Measurements from ENCODE around the gene GNG12.

Gene GNG12

DNA sequence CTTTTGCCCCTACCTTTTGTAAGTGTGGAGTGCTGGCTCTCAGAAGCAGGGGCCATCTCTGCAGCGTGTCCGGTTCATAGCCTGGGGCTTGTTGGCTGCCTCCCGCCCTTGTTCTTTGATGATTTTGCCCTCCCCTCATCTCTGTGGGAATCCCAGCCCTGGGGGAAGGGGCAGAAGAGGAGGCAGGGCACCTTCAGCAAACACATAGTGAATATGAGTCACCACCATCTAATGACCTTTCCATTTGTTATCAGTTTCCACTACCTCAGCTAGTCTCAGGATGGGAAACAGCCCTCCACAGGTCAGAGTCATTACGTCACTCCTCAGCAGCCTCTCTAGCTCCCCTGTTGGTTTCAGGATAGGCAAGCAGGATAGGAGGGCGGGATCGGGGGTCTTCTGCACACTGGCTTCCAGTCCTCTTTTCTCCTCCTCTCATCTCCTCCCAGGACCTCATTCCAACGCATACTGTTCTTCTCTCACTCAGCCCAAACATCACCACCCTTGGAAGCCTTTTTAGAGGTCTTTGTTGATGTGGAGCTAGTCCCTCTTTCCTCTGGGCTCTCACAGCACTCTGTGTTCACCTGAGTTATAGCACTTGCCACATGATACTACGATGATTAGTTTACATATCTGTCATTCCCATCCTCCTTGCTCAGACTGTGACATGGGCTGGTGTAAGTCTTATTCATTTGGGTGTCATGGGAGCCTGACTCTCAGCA, 132.4 kb downstream of the GNG12 start:
- DNase-seq (ENCODE audit: low read depth) = no peak

DNA sequence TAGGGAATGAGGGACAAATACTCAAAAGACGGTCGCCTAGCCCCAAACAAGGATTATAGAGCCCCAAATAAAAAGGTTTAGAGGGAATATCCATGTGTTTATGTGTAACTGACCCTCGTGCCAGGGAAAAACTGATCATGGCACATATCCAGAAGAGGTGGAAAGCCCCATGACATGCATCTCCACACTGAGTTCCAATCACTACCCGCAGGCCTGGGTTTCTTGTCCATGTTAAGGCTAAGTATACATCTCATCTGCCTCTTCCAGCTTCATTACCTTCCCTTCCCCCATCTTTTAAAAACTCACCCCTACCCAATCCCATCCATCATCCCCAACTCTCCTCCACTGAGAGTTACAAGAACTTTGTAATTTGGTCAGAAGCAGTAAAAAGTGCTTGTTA, 133.0 kb downstream of the GNG12 start:
- DNase-seq (ENCODE audit: low read depth) = no peak

DNA sequence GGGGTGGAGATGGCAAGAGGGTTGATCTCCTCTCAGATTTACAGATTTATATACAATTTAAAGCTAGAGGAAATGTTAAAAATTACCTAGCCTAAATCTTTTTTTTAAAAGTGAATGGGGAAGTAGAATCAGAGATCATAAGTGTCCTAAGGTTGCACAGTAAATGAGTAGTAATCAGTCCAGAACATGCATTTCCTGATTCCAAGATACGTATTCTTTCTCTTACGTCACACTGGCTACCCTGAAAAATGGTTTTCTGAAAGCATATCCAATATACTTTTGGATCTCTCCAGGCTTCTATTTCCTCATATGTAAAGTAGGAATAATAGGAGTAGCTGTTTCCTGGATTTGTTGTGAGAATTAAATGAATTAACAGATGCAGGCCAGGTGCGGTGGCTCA, 136.6 kb downstream of the GNG12 start:
- DNase-seq (ENCODE audit: low read depth) = no peak

DNA sequence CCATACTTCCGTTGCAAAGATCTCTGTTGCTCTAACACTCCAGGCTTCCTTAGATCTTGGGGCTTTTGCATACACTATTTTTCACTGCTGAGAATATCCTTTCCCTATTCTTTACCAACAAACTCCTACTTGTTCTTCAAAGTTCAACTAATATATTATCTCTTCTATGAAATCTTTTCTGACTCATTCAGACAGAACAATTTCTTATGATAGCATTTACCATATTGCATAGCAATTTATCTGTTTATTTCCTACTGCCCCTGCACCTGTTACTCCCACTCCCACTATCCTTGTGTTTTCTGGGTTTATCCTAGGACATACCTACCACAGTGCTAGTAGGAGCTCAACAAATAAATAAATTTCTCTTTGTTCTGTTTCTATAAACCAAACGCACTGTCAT, 137.3 kb downstream of the GNG12 start:
- DNase-seq (ENCODE audit: low read depth) = no peak

DNA sequence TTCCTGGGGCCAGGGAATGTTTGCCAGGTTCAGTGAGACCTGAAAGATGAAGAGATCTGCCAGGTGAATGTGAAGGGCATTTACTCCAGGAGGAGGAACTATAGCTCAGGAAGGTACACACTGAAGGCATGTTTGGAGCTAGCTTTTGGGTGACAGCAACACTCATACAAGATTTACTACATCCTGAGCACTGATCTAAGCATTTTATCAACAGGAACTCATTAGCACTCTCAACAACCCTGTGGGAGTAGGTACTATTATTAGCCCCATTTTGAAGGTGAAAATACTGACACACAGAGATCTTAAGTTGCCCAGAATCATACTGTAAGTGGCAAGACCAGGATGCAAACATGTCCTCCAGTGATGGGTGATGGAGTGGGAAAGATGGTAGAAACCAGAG, 141.6 kb downstream of the GNG12 start:
- no peak for DNase-seq (ENCODE audit: low read depth)

DNA sequence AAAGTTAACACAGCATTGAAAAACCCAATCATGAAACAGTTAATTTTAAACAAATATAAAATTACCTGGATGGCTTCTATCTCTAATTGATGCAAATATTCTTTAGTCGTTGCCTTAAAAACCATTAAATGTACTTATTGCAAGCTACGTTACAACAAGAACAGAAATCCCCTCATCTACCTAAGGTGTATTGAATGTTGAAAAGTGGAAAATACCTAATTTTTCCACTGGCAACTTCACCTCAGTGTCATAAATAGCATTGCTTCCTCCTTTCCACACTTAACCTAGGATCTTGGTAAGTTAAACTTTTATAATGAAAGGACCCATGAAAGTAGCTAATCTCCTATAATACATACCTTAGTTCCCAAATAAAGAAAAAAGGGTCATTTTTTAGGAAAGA, 142.9 kb downstream of the GNG12 start:
- no peak for DNase-seq (ENCODE audit: low read depth)

DNA sequence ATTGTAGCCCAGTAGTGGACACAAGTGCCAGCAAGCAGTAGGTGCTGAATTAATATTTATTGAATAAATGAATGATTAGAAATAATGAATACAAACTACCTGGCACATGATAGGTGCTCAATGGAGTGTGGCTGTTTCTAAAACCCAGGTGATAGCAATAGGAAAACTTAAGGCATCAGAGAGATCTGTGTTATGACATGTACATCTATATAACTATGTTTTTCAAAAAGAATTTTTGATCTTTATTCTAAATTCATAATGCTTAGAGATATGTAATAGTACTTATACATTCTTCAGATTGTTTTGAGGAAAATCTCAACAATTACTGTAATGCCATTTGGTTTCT, 143.3 kb downstream of the GNG12 start:
- DNase-seq (ENCODE audit: low read depth) = no peak

DNA sequence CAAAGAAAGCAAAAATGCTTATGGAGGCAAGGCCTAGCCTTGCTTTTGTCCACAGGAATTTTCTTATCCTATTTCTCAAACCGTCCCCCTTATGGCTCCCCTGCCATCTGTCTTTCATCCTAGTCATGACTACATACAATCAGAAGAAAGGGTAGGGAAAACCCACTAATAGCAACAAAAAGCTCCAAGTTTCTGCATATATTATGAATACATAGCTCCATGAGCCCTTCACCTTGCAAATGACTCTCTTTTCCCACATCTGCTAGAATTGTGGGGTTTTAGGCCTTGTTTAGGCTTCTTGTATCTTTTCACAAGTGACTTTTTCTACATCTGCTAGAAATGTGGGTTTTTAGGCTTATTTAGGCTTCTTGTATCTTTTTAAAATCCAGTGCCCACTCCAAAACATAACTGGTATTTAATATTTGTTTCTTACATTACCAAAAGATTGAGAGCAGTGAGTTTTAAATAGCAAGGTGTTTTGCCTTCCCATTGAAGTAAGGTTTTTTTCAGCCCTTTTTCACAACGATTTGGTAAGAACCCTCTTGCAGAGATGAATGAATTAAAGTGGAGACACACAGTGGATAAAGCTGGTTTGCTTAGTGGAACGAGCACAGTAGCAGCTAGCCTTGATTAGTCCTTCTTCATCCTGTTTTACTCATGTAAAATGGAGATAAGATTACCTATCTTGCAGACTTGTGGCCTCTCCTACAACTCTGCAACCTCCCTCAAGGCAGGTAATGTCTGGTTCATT, 143.8 kb downstream of the GNG12 start:
- no peak for DNase-seq (ENCODE audit: low read depth)

DNA sequence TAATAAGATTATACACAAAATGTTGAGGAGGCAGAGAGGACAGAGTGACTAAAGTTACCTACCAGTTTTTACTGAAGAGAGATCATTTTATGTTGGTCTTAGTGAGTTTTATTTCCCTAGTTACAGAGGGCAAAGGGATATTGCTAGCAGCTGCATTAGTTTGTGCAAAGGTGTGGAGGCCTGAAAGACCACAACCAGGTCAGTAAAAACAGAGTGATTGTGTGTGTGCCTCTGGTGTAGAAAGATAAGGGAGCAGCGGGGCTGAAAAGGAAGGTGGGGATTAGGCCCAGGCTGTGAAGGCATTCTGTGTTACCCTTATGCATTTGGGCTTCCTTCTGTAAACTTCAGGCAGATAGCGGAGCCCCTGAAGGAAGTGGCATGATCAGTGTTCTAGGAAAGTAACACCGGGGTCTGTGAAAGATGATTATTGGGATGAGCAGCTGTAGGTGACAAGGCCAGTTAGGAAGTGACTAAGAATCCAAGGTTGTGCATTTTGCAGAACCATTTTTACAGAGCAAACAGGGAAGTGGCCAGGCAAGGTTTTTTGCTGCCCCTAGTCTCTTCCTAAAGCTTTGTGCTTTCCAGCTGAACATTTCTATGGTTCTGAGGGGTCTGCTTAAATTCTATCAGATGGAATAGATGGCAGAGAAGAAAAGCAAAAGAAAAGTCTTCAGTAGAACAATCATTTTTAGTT, 144.6 kb downstream of the GNG12 start:
- DNase-seq (ENCODE audit: low read depth) = no peak

DNA sequence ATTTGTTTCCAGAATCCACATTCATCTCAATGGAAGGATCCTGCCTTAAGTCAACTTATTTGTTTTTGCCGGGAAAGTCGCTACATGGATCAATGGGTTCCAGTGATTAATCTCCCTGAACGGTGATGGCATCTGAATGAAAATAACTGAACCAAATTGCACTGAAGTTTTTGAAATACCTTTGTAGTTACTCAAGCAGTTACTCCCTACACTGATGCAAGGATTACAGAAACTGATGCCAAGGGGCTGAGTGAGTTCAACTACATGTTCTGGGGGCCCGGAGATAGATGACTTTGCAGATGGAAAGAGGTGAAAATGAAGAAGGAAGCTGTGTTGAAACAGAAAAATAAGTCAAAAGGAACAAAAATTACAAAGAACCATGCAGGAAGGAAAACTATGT, 145.6 kb downstream of the GNG12 start:
- DNase-seq (ENCODE audit: low read depth) = no peak

DNA sequence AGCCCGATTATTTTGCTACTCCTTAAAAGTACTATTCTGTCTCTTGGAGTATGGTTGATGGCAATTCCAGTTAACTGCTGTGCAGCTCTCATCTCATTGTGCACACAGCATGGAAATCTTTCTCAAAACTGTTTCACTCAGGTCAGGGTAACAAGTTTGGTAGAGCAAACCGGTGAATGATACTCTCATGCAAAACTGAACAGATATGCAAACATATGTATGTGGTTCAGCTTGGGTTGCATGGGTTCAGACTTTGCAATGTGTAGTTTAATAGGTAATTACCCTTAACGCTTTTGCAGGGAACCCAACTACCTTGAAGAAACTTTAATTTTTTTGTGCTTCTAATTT, 146.1 kb downstream of the GNG12 start:
- DNase-seq (ENCODE audit: low read depth) = no peak

DNA sequence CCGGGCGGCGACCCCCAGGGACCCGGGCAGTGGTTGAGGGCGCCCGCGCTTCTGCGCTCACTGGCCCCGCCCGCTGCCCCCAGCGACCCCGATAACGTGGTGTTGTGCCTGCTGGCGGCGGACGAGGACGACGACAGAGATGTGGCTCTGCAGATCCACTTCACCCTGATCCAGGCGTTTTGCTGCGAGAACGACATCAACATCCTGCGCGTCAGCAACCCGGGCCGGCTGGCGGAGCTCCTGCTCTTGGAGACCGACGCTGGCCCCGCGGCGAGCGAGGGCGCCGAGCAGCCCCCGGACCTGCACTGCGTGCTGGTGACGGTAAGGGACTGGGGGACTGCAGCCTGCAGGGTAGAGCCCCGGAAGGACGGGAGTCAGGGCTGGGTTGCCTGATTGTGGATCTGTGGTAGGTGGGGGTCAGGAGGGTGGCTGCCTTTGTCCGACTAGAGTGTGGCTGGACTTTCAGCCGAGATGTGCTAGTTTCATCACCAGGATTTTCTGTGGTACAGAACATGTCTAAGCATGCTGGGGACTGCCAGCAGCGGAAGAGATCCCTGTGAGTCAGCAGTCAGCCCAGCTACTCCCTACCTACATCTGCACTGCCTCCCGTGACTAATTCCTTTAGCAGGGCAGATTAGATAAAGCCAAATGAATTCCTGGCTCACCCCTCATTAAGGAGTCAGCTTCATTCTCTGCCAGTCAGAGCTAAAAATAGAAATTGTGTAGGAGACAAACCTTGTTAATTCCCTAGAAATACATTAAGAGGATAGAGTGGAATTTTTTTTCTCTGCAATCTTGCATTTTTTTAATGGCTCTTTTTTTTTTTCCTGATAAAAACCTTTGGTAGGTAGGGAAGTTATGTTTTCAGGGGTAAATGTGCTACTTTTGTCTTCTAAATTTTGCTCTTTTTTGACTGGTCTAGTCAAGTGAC, 146.7 kb downstream of the GNG12 start:
- DNase-seq (ENCODE audit: low read depth) = peak; percentile 95

DNA sequence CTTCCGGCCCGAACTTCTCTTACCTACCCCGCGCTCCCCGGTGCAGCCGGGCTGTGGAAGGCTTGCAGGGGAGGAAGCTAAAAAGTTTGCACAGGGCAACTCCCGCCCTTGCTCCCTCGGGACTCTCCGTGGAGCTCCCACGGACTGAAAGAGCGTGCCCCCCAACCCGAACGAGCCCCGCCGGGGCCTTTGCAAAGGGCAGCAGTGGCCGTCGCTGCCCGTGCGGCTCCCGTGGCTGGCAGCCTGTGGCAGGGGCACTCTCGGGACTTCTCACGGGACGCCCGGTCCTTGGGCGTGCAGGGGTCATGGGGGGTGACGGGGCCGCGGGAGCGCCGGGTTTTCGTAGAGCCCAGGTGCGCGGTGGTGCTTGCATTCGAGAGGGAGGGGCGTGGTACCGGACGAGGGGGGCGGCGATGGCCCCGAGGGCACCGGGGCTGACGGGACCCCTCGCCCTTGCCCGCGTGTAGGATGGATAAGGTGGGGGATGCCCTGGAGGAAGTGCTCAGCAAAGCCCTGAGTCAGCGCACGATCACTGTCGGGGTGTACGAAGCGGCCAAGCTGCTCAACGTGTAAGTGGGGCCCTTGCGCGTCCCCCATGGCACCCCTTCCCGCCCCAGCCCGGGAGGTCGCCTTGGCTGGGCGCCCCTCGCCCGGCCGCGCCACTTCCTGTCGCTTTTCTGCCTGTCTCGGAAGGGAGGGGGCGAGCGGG, 147.6 kb downstream of the GNG12 start:
- no peak for DNase-seq (ENCODE audit: low read depth)

DNA sequence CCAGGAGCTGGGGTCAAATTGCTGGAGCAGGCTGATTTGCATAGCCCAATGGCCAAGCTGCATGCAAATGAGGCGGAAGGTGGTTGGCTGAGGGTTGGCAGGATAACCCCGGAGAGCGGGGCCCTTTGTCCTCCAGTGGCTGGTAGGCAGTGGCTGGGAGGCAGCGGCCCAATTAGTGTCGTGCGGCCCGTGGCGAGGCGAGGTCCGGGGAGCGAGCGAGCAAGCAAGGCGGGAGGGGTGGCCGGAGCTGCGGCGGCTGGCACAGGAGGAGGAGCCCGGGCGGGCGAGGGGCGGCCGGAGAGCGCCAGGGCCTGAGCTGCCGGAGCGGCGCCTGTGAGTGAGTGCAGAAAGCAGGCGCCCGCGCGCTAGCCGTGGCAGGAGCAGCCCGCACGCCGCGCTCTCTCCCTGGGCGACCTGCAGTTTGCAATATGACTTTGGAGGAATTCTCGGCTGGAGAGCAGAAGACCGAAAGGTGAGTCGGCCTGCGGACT, 148.2 kb downstream of the GNG12 start, which contains the start of gene GADD45A:
Gene GADD45A, plus strand, starts transcription at position 135 of the 491 bp plus-strand sequence. Its CDS starts 294 bp downstream, at position 429.
- DNase-seq (ENCODE audit: low read depth) = peak; percentile 98

DNA sequence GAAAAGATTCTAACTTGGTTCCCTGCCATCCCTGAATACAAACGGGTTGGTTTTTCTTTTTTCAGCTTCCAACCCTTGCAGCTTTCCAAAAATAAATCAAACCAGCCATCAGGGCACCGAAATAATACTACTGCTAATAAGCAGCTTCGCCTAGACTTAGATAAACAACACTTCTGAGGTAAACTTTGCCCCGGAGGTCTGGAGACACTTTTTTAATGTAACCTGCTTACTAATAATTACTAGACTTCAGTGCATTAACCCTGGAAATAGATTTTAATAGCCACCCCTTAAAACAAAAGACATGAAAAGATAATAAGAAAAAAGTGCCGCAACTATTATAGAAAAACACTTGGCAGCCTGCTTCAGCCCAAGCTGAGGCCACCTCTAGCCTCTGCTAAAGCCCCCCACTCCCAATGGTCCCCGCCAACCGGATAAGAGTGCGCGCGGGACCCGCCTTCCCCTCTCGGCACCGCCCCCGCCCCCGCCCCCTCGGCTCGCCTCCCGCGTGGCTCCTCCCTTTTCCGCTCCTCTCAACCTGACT, 148.7 kb downstream of the GNG12 start:
- DNase-seq (ENCODE audit: low read depth) = no peak

DNA sequence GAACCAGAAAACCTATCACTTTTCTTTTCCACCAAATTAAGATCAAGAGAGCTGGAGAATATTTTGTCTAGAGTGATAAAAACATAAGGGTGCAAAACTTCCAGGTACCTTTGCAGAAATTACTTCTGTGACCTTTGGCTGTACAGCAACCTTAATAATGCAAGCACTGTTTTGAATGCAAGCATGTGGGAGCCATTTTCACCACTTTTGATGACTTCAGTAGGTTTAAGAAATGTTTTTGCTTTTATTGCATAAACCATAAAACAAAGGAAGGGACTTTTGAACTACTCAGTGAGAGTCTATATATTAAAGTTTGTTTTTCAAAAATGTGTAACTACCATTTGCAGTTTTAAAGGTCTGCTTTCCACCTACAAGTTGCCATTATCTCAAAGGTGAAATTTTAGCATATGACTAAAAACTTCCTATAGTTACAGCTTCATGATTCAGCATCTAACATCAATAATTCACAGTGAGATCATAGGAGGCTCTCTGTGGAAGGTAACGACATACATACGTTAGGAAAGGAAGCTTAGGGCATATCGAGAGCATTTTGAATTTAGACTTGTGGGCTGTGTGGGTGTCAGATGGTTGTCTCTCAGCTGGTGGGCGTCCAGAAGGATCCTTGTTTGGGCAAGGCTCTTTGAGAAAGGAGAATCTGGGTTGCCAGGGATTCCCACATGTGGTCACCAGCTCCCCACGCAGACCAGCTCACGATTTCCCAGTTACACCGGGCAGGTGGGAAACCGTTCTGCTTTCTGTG, 149.3 kb downstream of the GNG12 start:
- no peak for DNase-seq (ENCODE audit: low read depth)

DNA sequence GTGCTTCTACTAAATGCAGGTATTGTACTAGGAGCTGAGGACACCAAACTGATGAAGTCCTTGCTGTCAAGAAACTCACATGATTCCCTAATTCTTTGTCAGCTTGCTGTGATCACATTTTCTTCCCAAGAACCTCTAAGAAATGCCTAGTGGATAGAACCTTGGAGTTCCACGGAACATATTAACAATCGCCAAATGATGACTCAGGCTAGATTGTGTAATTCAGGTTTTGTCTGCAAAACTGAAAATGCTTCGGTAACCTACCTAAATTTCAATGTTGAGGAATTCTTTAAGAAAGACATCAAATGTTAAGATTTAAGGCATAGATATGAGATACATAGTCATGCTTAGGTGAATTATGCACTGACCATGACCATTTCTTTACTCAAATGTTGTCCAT, 150.0 kb downstream of the GNG12 start:
- DNase-seq (ENCODE audit: low read depth) = peak; percentile 53

DNA sequence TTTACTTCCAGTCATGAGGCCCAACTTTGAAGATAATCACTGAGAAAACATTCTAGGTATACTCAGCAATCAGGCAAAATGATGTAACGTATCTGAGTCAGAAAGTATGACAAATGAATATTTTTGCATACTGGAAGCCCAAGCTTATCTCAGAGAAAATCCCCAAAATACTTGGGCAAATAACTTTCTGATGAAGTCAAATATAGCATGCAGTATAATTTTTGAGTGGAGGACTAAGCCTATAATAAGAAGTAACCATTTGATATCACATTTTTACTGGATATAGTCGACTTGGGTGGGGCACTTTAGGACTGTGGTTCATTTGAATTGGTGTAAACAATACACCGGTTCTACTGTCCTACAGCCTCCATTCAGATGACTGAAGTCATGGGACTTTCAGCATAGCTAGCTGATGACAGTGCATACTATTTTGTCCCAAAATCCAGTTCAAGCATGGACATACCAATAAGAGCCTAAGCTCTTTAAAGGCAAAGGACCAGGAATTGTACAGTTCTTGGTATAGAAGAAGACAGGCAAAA, 150.5 kb downstream of the GNG12 start:
- peak; percentile 84 for DNase-seq (ENCODE audit: low read depth)

DNA sequence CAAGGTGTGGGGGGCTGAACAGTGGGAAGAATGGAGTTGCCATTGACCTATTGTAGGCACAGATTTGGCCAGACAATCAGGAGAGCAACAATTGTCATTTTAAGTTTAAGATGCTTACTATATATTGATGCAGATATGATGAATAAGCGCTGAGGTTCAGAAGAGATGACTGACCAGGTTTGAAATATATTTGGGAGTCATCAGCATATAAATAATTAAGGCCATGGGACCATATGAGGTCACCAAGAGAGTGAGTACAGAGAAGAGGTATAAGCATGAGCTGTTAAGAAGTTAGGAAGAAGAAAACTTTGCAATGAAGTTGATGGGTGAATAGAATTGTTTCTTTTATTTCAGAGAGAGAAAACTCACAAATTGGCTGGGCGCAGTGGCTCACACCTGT, 152.8 kb downstream of the GNG12 start:
- DNase-seq (ENCODE audit: low read depth) = no peak

DNA sequence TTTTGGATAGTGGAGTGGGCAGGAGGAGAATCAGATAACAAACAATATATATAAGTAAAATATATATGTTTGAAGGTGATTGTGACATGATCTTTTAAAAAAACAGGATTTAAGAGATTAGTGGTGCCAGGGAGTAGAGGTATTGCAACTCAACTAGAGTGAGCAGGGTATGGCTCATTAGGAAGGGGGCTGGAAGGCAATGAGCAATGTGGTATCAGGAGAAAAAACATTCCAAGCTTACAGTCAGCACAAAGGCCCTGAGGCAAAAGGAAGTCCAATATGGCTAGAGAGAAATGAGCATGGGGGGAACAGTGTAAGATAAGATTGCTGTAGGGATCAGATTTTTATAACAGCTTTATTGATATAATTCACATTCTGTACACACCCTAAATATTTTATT, 153.6 kb downstream of the GNG12 start:
- DNase-seq (ENCODE audit: low read depth) = no peak
